ENCODE results near the gene PCDHGB1.
"Not testable (repeated sequence)": the region's sequence is repeated elsewhere in the genome, so short reads cannot be mapped to it uniquely, and the experiment has no call there.

DNA sequence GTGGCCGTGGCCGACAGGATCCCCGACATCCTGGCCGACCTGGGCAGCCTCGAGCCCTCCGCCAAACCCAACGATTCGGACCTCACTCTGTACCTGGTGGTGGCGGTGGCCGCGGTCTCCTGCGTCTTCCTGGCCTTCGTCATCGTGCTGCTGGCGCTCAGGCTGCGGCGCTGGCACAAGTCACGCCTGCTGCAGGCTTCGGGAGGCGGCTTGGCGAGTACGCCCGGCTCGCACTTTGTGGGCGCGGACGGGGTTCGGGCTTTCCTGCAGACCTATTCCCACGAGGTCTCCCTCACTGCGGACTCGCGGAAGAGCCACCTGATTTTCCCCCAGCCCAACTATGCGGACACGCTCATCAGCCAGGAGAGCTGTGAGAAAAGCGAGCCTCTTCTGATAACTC, 3.9 kb upstream of the PCDHGB1 start:
- TF ChIP-seq, protein P1, sequence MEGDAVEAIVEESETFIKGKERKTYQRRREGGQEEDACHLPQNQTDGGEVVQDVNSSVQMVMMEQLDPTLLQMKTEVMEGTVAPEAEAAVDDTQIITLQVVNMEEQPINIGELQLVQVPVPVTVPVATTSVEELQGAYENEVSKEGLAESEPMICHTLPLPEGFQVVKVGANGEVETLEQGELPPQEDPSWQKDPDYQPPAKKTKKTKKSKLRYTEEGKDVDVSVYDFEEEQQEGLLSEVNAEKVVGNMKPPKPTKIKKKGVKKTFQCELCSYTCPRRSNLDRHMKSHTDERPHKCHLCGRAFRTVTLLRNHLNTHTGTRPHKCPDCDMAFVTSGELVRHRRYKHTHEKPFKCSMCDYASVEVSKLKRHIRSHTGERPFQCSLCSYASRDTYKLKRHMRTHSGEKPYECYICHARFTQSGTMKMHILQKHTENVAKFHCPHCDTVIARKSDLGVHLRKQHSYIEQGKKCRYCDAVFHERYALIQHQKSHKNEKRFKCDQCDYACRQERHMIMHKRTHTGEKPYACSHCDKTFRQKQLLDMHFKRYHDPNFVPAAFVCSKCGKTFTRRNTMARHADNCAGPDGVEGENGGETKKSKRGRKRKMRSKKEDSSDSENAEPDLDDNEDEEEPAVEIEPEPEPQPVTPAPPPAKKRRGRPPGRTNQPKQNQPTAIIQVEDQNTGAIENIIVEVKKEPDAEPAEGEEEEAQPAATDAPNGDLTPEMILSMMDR (IDR thresholded peaks at IDR 0.05): not testable (repeated sequence)
- not testable (repeated sequence) for TF ChIP-seq EP300 (IDR thresholded peaks at IDR 0.05)
